Vagina (tissue), 2 donors: ENCODE measurements around the gene NT5C3B. TPM values are rescaled to one million over a fixed set of nuclear protein-coding genes. Genes with fewer than 3 reads are reported as not detected.
"Not testable (repeated sequence)": the region's sequence is repeated elsewhere in the genome, so short reads cannot be mapped to it uniquely, and the experiment has no call there.

ENCODE experiments used
- DNase-seq, 2 donors: peaks; one replicate each; pipeline ENCODE4 v3.0.0-alpha.2; 2017; ENCODE audit errors: extremely low spot score in 2 of 2
- H3K27ac ChIP-seq: fragments of 200-600 bp; sonication (generic); one replicate; pipeline ENCODE4 v1.5.1; 2019
- H3K27me3 ChIP-seq: fragments of 200-600 bp; sonication (generic); one replicate; pipeline ENCODE4 v1.5.1; 2019
- H3K36me3 ChIP-seq, 2 donors: fragments of 200-600 bp; sonication (generic); one replicate each; pipeline ENCODE4 v1.5.1; 2017 to 2019
- H3K4me1 ChIP-seq: fragments of 200-600 bp; sonication (generic); one replicate; pipeline ENCODE4 v1.5.1; 2019
- H3K4me3 ChIP-seq, 2 donors: fragments of 200-600 bp; sonication (generic); 1 replicate in 1 of 2; 2 replicates in 1 of 2; pipeline ENCODE4 v1.5.1; 2016 to 2019
- H3K9me3 ChIP-seq: fragments of 200-600 bp; sonication (generic); one replicate; pipeline ENCODE4 v1.5.1; 2019
- POLR2A ChIP-seq, 2 donors: fragments of 450-650 bp; IDR thresholded peaks; one replicate each; pipeline ENCODE4 v1.6.1; 2017; ENCODE audit warnings: antibody characterized with exemption in 2 of 2, mild to moderate bottlenecking in 2 of 2, moderate library complexity in 2 of 2
- POLR2AphosphoS5 ChIP-seq, 2 donors: sonication (generic); formaldehyde crosslinking; IDR thresholded peaks; one replicate each; pipeline ENCODE4 v1.9.0; 2017; ENCODE audit warnings: antibody characterized with exemption in 2 of 2, mild to moderate bottlenecking in 2 of 2, low read depth in 1 of 2; ENCODE audit not compliant: insufficient read depth in 1 of 2
- intact Hi-C: fragments of 100-400 bp; cut with DNase I; formaldehyde crosslinking; loops from one replicate; pipeline ENCODE4 v1.15.1; 2023
- total RNA-seq: library from RNA; depleted of rRNA; stranded (reverse); fragments of >200 nt; gene quantifications from one replicate; pipeline ENCODE4 v1.2.3, GENCODE V29; 2016
- TF ChIP-seq, protein P1 (sequence below), 3 experiments: fragments of 450-650 bp in 2 of 3; fragments of 200-600 bp in 1 of 3; sonication (generic) in 1 of 3; IDR thresholded peaks; one replicate each; pipeline ENCODE4 v1.5.1; 2017 to 2019; ENCODE audit warnings: antibody characterized with exemption in 3 of 3, mild to moderate bottlenecking in 2 of 3, moderate library complexity in 2 of 3

NT5C3B gene
- total RNA-seq, 1 donor from 2014 or later, result 71.5 TPM

DNA sequence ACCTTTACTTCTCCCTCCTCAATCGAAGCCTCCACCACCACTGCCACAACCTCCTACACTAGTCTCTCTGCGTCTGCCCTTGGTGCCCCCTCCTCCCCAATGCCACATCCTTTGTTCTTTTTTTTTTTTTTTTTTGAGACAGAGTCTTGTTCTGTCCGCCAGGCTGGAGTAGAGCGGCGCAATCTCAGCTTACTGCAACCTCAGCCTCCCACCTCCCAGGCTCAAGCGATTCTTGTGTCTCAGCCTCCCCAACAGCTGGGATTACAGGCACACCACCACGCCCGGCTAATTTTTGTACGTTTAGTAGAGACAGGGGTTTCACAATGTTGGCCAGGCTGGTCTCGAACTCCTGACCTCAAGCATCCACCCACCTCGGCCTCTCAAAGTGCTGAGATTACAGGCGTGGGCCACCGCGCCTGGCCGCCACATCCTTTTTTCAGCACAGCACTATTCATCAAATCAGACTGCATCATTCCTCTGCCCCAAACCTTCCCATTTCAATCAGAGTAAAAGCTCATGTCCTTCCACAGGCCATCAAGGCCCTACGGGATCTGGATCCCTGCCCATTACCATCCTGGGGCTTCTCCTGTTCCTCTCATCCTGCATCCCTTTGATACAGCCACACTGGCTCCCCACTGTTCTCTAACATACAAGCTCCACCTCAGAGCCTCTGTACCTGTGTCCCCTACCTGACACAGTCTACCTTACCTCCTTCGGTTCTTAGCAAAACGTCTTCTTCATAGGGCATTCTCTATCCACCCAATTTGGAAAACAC lies 27.2 kb upstream of the NT5C3B start:
- no peak for DNase-seq
- Histone ChIP-seq H3K9me3 (no peaks in the 10 kb centered on the region), H3K36me3 (peaks cover 0 to 15% of the 10 kb centered on the region in 2 donors), H3K27me3 (no peaks in the 10 kb centered on the region), H3K4me1 (peaks cover 39% of the 10 kb centered on the region), H3K27ac (no peak overlapping the region), H3K4me3 (peak overlapping the region; percentile 77 to 95)
- TF ChIP-seq, protein P1, sequence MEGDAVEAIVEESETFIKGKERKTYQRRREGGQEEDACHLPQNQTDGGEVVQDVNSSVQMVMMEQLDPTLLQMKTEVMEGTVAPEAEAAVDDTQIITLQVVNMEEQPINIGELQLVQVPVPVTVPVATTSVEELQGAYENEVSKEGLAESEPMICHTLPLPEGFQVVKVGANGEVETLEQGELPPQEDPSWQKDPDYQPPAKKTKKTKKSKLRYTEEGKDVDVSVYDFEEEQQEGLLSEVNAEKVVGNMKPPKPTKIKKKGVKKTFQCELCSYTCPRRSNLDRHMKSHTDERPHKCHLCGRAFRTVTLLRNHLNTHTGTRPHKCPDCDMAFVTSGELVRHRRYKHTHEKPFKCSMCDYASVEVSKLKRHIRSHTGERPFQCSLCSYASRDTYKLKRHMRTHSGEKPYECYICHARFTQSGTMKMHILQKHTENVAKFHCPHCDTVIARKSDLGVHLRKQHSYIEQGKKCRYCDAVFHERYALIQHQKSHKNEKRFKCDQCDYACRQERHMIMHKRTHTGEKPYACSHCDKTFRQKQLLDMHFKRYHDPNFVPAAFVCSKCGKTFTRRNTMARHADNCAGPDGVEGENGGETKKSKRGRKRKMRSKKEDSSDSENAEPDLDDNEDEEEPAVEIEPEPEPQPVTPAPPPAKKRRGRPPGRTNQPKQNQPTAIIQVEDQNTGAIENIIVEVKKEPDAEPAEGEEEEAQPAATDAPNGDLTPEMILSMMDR (IDR thresholded peaks at IDR 0.05), result no peak
- no peak for TF ChIP-seq POLR2AphosphoS5 (IDR thresholded peaks at IDR 0.05; ENCODE audit: insufficient read depth in 1 of 2, low read depth in 1 of 2)
- intact Hi-C loops, result no loop called here

DNA sequence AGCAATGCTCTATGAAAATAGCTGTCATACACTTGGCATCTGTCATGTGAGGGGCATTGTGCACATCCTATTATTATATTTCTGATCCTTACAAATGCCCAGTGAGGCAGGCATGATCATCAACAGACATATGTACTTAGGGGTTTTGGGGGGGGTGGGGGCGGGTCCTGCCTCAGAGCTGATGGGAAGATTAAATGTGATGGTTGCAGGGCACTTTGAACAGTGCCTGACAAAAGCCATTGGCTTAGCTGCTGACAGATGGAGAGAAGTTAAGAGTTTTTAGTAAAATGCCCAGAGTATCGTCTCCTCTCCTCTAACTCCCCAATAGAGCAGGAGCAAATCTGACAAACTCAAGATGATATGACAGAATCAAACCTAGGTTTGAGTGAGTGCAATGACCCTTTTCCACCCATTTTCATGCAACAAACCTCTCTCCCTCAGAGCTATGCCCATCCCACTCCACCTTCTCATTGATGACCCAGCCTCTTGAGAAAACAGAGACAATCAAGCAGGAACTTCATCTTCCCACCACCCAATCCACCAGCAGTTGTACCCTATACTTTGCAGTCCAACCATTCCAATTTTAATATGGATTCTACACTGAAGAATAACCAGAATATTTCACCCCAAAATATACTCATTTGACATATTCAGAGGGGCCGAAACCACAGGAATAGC lies 24.4 kb upstream of the NT5C3B start:
- H3K27ac ChIP-seq, result no peak overlapping the region
- TF ChIP-seq POLR2AphosphoS5 (IDR thresholded peaks at IDR 0.05; ENCODE audit: insufficient read depth in 1 of 2, low read depth in 1 of 2), result no peak
- TF ChIP-seq, protein P1 (IDR thresholded peaks at IDR 0.05), result no peak
- TF ChIP-seq POLR2A (IDR thresholded peaks at IDR 0.05), result no peak
- H3K4me3 ChIP-seq, result no peak overlapping the region
- intact Hi-C loops, result no loop called here
- peaks cover 39% of the 10 kb centered on the region for H3K4me1 ChIP-seq
- H3K9me3 ChIP-seq, result no peaks in the 10 kb centered on the region
- no peak for DNase-seq
- H3K36me3 ChIP-seq, result no peaks in the 10 kb centered on the region
- H3K27me3 ChIP-seq, result no peaks in the 10 kb centered on the region

DNA sequence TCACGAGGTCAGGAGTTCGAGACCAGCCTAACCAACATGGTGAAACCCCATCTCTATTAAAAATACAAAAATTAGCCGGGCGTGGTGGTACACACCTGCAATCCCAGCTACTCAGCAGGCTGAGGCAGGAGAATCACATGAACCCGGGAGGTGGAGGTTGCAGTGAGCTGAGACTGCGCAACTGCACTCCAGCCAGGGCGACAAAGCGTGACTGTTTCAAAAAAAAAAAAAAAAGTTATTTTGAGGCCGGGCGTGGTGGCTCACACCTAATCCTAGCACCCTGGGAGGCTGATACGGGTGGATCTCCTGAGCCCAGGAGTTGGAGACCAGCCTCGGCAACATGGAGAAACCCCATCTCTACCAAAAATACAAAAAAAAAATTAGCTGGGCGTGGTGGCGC lies 15.3 kb upstream of the NT5C3B start:
- intact Hi-C loops, H3K27me3 ChIP-seq, H3K27ac ChIP-seq, DNase-seq, H3K9me3 ChIP-seq, H3K4me3 ChIP-seq: not testable (repeated sequence)
- Histone ChIP-seq H3K36me3 (peaks cover 0 to 23% of the 10 kb centered on the region in 2 donors), H3K4me1 (peaks cover 22% of the 10 kb centered on the region)

DNA sequence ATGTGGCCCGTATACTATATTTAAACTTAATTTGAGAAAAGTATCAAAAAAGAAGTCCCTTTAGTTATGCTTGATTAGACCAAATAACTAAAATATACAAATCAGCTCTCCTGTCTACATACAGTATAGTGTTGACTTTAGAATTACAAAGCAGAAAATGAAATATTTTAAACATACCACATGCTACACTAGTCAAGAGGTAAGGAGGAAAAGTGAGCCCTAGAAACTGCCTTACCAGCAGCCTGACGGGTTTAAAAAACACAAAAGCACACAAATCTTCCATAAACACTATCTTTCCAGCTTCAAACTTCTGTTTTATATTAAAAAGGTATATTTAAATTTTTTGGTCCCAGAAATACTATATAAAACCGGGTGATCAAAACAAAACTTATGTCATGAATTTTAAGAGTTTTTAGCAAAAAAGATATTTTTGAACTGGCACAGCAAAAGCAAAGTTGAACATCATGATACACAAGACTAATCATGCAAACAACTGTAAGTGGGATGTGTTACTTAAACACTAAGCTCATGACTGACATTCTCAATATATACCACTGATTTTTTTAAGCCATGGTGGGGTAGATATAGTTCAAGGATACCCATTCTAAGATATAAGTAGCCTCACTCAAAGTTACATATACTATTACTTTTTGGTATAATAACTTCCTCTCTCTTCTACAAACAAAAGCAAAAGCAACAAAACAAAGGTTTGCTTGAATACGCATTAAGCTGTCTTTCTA lies 13.4 kb upstream of the NT5C3B start:
- Histone ChIP-seq H3K36me3 (peaks cover 0 to 15% of the 10 kb centered on the region in 2 donors), H3K9me3 (no peaks in the 10 kb centered on the region), H3K4me1 (peaks cover 22% of the 10 kb centered on the region), H3K4me3 (no peak overlapping the region), H3K27me3 (no peaks in the 10 kb centered on the region), H3K27ac (no peak overlapping the region)
- TF ChIP-seq, protein P1 (IDR thresholded peaks at IDR 0.05), result no peak
- TF ChIP-seq POLR2A (IDR thresholded peaks at IDR 0.05) (no peak), POLR2AphosphoS5 (IDR thresholded peaks at IDR 0.05; ENCODE audit: insufficient read depth in 1 of 2, low read depth in 1 of 2) (no peak)
- intact Hi-C loops, result no loop called here
- no peak for DNase-seq

DNA sequence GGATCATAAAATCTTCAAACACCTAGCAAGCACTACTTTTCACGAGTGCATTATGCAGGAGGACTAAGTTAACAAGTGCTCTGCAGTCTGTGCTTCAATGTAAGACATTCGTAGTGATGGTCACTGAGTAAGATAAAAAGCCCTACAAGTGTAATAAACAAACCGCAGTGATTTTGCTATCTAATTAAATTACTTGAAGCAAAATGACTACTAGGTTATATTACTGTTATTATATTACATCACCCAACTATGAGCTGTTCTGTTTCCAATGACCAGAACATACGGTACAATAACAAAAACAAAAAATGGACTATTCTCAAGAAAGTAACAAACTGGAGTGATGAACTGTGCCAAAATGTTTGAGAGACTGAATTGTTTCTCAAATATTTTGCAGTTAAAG lies 12.8 kb upstream of the NT5C3B start:
- Histone ChIP-seq H3K36me3 (peaks cover 0 to 10% of the 10 kb centered on the region in 2 donors), H3K9me3 (no peaks in the 10 kb centered on the region), H3K27ac (no peak overlapping the region), H3K27me3 (no peaks in the 10 kb centered on the region), H3K4me1 (peaks cover 22% of the 10 kb centered on the region), H3K4me3 (no peak overlapping the region)
- no peak for DNase-seq
- no peak for TF ChIP-seq POLR2A (IDR thresholded peaks at IDR 0.05)
- TF ChIP-seq POLR2AphosphoS5 (IDR thresholded peaks at IDR 0.05; ENCODE audit: insufficient read depth in 1 of 2, low read depth in 1 of 2), result no peak
- TF ChIP-seq, protein P1 (IDR thresholded peaks at IDR 0.05), result no peak
- intact Hi-C loops, result no loop called here
